ENCODE results near the gene PRUNE2.

Gene PRUNE2

DNA sequence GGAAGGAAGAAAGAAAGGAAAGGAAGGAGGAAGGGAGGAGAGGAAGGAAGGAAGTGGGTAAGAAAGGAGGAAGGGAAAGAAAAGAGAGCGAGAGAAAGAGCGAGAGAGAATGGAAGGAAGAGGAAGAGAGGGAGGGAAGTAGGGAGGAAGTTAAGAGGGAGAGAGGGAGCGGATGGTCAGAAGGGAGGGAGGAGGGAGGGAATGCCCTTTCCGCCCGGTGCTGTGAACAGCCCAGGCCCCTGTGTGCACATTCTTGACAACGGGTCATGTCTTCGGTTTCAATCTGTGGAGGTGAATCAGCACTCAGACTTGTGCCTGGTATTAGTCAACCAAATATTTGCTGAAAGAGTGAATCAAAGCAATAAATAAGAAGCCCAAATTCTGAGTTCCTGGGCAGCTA, 39.2 kb downstream of the PRUNE2 start:
- no peak for TF ChIP-seq CTCF (IDR thresholded peaks at IDR 0.05)

DNA sequence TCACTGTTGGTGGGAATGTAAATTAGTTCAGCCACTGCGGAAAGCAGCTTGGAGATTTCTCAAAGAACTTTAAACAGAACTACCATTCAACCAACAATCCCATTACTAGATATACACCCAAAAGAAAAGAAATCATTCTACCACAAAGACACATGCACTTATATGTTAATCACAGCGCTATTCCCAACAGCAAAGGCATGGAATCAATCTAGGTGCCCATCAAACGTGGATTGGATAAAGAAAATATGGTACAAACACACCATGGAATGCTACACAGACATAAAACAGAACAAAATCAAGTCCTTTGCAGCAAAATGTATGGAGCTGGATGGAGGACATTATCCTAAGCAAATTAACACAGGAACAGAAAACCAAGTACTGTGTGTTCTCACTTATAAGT, 42.1 kb downstream of the PRUNE2 start:
- TF ChIP-seq CTCF (IDR thresholded peaks at IDR 0.05) = no peak

- TF ChIP-seq CTCF (IDR thresholded peaks at IDR 0.05) = no peak
These were observed 46.1 kb downstream of the PRUNE2 start for GRCh38 chr9:76859860-76860259.

- no peak for TF ChIP-seq CTCF (IDR thresholded peaks at IDR 0.05)
These were observed 49.9 kb downstream of the PRUNE2 start for GRCh38 chr9:76856016-76856415.

DNA sequence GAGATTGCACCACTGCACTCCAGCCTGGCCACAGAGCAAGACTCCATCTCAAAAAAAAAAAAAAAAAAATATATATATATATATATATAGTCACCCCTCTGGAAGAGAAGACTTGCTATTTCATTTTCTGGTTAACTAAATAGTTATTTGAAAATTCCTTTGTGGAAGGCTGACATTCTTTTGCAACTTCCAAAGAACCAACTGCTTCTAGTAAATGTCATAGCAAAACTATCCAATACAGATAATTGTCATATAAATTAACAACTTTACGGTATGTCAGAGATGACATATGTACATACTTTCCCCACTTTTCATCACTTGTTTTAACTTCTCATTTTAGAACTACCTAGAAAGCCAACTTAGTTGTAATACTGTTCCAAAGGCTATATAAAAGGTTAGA, 50.9 kb downstream of the PRUNE2 start:
- no peak for TF ChIP-seq CTCF (IDR thresholded peaks at IDR 0.05)

DNA sequence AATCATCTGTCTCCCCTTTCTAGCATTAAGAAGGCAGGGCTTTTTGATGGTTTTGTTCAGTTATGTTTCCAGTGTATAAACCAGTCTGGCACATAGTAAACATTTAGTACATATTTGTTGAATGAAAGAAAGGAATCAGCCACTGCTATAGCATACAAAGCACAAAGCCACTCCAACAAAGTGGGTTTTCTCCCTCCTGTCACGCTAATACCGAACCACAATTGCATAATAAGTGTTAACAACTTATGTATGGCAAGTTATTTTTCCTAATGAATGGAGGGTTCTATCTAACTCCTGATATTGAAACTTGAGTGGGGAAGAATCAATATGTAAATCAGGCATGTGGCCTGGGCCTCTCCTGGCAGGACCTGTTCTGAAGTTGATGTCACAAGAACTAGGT, 53.9 kb downstream of the PRUNE2 start:
- no peak for TF ChIP-seq CTCF (IDR thresholded peaks at IDR 0.05)

- no peak for TF ChIP-seq CTCF (IDR thresholded peaks at IDR 0.05)
These were observed 59.6 kb downstream of the PRUNE2 start for GRCh38 chr9:76846297-76846696.

DNA sequence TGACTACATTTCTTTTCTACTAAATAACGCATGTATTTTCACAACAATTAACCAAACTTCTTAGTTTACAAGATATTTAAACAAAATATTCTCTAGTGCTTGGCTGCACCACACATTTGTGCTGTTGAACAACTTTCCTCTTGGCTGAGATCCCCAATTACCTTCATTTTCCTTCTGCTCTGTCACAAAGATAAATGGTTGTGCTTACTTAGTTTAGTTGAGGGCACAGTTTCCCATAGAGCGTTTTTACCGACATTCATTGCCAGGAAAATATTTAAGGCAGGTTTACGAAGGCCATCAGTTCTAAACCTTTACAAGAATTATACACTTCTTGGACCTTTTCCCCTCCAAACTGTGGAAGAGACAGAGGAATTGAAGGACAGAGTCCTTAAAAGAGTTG, 60.7 kb downstream of the PRUNE2 start:
- no peak for TF ChIP-seq CTCF (IDR thresholded peaks at IDR 0.05)
